Activated B cell treated with CpG ODN at 0.5 μM for 24 hours (primary cell): Measurements from ENCODE around the gene PRUNE2. TPM values are rescaled to one million over a fixed set of nuclear protein-coding genes. Genes with fewer than 3 reads are reported as not detected.

Experiments
- ATAC-seq: fragments of 200-7000 bp; cut with Tn5 transposase; one replicate; pipeline ENCODE4 v1.10.0; 2021; ENCODE audit warnings: low read depth, mild to moderate bottlenecking, moderate library complexity
- CTCF ChIA-PET: fragments of 350-600 bp; sonication (Branson Sonifier 250); formaldehyde crosslinking; loops from one replicate; lab custom pipeline; 2021; ENCODE audit warnings: antibody characterized with exemption; lab: Charles Lee
- POLR2A ChIA-PET: fragments of 350-600 bp; sonication (Branson Sonifier 250); formaldehyde crosslinking; loops from one replicate; lab custom pipeline; 2021; ENCODE audit warnings: antibody characterized with exemption; lab: Charles Lee
- DNase-seq: peaks from one replicate; pipeline ENCODE4 v3.0.0; 2022
- H3K27ac Mint-ChIP-seq: one replicate; pipeline ENCODE4 v1.8.0; 2020; ENCODE audit warnings: mixed read lengths
- H3K27me3 Mint-ChIP-seq: one replicate; pipeline ENCODE4 v1.8.0; 2021; ENCODE audit warnings: mixed read lengths
- H3K36me3 Mint-ChIP-seq: one replicate; pipeline ENCODE4 v1.8.0; 2021; ENCODE audit warnings: low read depth, mixed read lengths
- H3K4me1 Mint-ChIP-seq: one replicate; pipeline ENCODE4 v1.8.0; 2021; ENCODE audit warnings: mixed read lengths
- H3K4me3 Mint-ChIP-seq: one replicate; pipeline ENCODE4 v1.8.0; 2020; ENCODE audit warnings: mild to moderate bottlenecking, mixed read lengths
- H3K9me3 Mint-ChIP-seq: one replicate; pipeline ENCODE4 v1.8.0; 2020; ENCODE audit warnings: mixed read lengths
- intact Hi-C: fragments of 100-400 bp; cut with micrococcal nuclease; formaldehyde crosslinking; loops from one replicate; pipeline ENCODE4 v1.15.1; 2024
- total RNA-seq: library from RNA; stranded (reverse); gene quantifications from 2 replicates; pipeline ENCODE4 v1.2.3, GENCODE V29; 2022
- TF ChIP-seq, protein P1 (sequence below): fragments of 200-600 bp; IDR thresholded peaks from one replicate; pipeline ENCODE4 v1.8.0; 2022; ENCODE audit warnings: antibody characterized with exemption, mild to moderate bottlenecking

The PRUNE2 gene
- total RNA-seq, 1 donor from 2014 or later, result not detected

DNA sequence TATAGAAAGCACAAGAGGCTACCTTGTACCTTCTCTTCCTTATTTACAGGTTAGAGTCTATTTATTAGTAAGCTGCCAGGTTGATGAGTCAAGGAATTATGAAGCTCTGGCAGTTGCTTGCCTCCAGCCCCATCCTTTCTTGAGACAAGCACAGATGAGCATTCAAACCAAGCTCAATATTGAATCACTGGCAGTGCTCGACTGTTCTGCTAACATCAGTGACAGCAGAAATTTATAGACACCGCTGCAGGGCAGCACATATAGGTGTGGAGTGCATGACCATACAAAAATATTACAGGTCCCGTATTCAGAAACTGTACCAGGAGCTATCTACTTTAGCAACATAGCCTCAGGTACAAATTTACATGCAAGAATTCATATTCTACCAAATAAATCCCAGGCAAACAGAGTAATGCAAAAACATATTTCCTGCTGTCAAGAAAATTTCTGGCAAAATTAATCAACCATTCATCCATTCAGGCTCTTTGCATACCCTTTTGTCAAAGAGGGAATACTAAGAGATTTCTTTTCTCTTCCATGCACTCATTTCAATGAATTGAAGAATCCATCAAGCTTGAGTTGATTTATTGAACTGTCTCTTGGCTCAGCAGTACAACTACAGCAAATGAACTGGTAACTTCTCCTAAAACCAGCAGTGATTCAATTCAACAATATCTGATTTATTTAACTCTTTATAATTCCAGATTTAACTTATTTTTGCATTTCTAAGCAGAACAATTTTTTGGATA is 168.6 kb downstream of the PRUNE2 start:
- DNase-seq (no peak), ATAC-seq (no peak)
- H3K4me3 Mint-ChIP-seq, result no peak overlapping the region
- no peaks in the 10 kb centered on the region for H3K4me1 Mint-ChIP-seq
- TF ChIP-seq, protein P1, sequence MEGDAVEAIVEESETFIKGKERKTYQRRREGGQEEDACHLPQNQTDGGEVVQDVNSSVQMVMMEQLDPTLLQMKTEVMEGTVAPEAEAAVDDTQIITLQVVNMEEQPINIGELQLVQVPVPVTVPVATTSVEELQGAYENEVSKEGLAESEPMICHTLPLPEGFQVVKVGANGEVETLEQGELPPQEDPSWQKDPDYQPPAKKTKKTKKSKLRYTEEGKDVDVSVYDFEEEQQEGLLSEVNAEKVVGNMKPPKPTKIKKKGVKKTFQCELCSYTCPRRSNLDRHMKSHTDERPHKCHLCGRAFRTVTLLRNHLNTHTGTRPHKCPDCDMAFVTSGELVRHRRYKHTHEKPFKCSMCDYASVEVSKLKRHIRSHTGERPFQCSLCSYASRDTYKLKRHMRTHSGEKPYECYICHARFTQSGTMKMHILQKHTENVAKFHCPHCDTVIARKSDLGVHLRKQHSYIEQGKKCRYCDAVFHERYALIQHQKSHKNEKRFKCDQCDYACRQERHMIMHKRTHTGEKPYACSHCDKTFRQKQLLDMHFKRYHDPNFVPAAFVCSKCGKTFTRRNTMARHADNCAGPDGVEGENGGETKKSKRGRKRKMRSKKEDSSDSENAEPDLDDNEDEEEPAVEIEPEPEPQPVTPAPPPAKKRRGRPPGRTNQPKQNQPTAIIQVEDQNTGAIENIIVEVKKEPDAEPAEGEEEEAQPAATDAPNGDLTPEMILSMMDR, result no peak
- H3K9me3 Mint-ChIP-seq, result peaks cover 2% of the 10 kb centered on the region
- intact Hi-C loops, result no loop called here
- H3K27me3 Mint-ChIP-seq, result peaks cover 5% of the 10 kb centered on the region
- ChIA-PET CTCF (no interaction called here), POLR2A (no interaction called here)
- H3K27ac Mint-ChIP-seq, result no peak overlapping the region
- H3K36me3 Mint-ChIP-seq, result no peaks in the 10 kb centered on the region

- H3K4me1 Mint-ChIP-seq, result no peaks in the 10 kb centered on the region
- no peaks in the 10 kb centered on the region for H3K36me3 Mint-ChIP-seq
- DNase-seq (no peak), ATAC-seq (no peak)
- no peak overlapping the region for H3K4me3 Mint-ChIP-seq
- peaks cover 8% of the 10 kb centered on the region for H3K27me3 Mint-ChIP-seq
- intact Hi-C loops, result no loop called here
- TF ChIP-seq, protein P1, result no peak
- no peak overlapping the region for H3K27ac Mint-ChIP-seq
- no peaks in the 10 kb centered on the region for H3K9me3 Mint-ChIP-seq
- POLR2A ChIA-PET, result no interaction called here
- CTCF ChIA-PET, result no interaction called here
Measured at GRCh38 chr9:76734716-76735115, 171.2 kb downstream of the PRUNE2 start.

DNA sequence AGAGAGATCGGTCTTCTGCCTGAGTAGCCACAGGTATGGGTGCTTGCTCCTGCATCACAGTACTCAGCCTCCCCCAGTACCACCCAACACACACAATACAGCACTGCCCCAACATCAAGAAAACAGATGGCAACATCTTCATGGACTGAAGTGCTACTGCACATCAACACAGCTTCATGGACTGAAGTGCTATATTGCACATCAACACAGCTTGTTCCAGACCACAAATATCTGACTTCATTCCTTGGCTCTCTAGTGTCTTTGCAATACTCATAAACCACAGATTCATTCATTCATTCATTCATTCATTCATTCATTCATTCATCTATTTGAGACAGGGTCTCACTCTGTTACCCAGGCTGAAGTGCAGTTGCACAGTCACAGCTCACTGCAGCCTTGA is 172.8 kb downstream of the PRUNE2 start:
- H3K9me3 Mint-ChIP-seq, result no peaks in the 10 kb centered on the region

DNA sequence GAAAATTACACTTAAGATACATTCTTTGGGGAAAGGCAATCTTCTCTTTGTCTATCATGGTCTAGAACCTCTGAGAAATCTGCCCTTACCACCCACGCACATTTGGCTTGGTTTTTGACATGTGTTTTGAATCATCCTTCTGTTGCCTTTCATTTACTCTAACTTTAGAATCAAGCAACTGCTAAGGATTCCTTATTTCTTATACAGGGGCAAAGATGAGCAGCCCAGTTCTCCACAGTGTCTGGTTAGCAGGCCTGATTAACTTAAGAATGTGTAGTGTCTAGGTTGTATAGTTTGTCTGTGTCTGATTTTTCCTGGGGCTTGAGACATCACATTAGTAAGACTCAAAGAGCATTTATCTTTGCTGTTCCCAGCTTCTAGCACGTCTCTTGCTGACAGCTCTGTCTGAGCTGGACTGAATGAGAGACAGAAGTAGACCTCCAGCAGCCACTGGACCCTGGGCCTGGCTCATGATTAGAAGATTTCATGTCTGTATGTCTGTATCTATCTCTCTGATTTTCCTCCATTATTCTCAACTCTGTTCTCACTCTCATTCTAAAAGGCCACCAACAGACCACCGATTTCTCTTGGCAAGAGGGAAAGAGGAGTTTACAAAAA is 173.5 kb downstream of the PRUNE2 start:
- no peak for DNase-seq
- no peaks in the 10 kb centered on the region for H3K9me3 Mint-ChIP-seq
- CTCF ChIA-PET, result no interaction called here

More for the DNA sequence above, 172.8 kb downstream of the PRUNE2 start:
- POLR2A ChIA-PET, result no interaction called here
- TF ChIP-seq, protein P1, result no peak
- CTCF ChIA-PET, result no interaction called here
- no peaks in the 10 kb centered on the region for H3K4me1 Mint-ChIP-seq
- DNase-seq, result no peak
- intact Hi-C loops, result no loop called here
- no peak for ATAC-seq
- H3K27me3 Mint-ChIP-seq, result peaks cover 3% of the 10 kb centered on the region
- H3K27ac Mint-ChIP-seq, result no peak overlapping the region
- no peak overlapping the region for H3K4me3 Mint-ChIP-seq
- no peaks in the 10 kb centered on the region for H3K36me3 Mint-ChIP-seq

GRCh38 chr9:76730801-76731200 is 175.1 kb downstream of the PRUNE2 start:
- TF ChIP-seq, protein P1, result no peak
- H3K4me3 Mint-ChIP-seq, result no peak overlapping the region
- no peaks in the 10 kb centered on the region for H3K4me1 Mint-ChIP-seq
- peaks cover 7% of the 10 kb centered on the region for H3K27me3 Mint-ChIP-seq
- H3K27ac Mint-ChIP-seq, result no peak overlapping the region
- H3K36me3 Mint-ChIP-seq, result no peaks in the 10 kb centered on the region
- POLR2A ChIA-PET, result no interaction called here
- no peak for DNase-seq
- intact Hi-C loops, result no loop called here
- ATAC-seq, result no peak
- CTCF ChIA-PET, result no interaction called here
- no peaks in the 10 kb centered on the region for H3K9me3 Mint-ChIP-seq

More for the DNA sequence above, 173.5 kb downstream of the PRUNE2 start:
- intact Hi-C loops, result no loop called here
- Mint-ChIP-seq H3K27ac (no peak overlapping the region), H3K4me3 (no peak overlapping the region), H3K36me3 (no peaks in the 10 kb centered on the region), H3K4me1 (no peaks in the 10 kb centered on the region), H3K27me3 (peaks cover 3% of the 10 kb centered on the region)
- no peak for ATAC-seq
- POLR2A ChIA-PET, result no interaction called here
- TF ChIP-seq, protein P1, result no peak
